Neural cell (in vitro differentiated cells): Measurements from ENCODE around the gene TENT4A. TPM values are rescaled to one million over a fixed set of nuclear protein-coding genes. Genes with fewer than 3 reads are reported as not detected.
A peak's percentile ranks its signal among the peaks of the same experiment; 100 is the strongest.

Experiments used
- H2AFZ ChIP-seq: fragments of 200-600, 300-800 bp; sonication (generic), shearing (Covaris generic); 2 replicates; pipeline ENCODE4 v1.6.0; 2014; ENCODE audit warnings: low read depth, mild to moderate bottlenecking, antibody characterized with exemption, low read length, moderate library complexity
- H3F3A ChIP-seq: fragments of 200-600 bp; shearing (Covaris generic); 2 replicates; pipeline ENCODE4 v1.6.1; 2016; ENCODE audit warnings: mild to moderate bottlenecking, moderate library complexity, mixed read lengths, antibody characterized with exemption, low read length; ENCODE audit not compliant: insufficient read depth, poor library complexity, severe bottlenecking
- H3K27ac ChIP-seq: fragments of 200-600, 300-800 bp; sonication (generic), shearing (Covaris generic); 2 replicates; pipeline ENCODE4 v1.5.1; 2014; ENCODE audit warnings: mild to moderate bottlenecking, low read length, moderate library complexity
- H3K27me3 ChIP-seq: fragments of 300-800, 200-600 bp; sonication (generic), shearing (Covaris generic); 2 replicates; pipeline ENCODE4 v1.6.0; 2014; ENCODE audit warnings: mild to moderate bottlenecking, low read depth, low read length, moderate library complexity; ENCODE audit not compliant: insufficient read depth
- H3K36me3 ChIP-seq: fragments of 300-800, 200-600 bp; sonication (generic), shearing (Covaris generic); 2 replicates; pipeline ENCODE4 v1.5.1; 2014; ENCODE audit warnings: mild to moderate bottlenecking, antibody characterized with exemption, low read length, moderate library complexity; ENCODE audit not compliant: insufficient read depth
- H3K4me2 ChIP-seq: fragments of 300-800, 200-600 bp; sonication (generic), shearing (Covaris generic); 2 replicates; pipeline ENCODE4 v1.6.0; 2014; ENCODE audit warnings: mild to moderate bottlenecking, low read length
- H3K4me3 ChIP-seq: fragments of 300-800, 200-600 bp; sonication (generic), shearing (Covaris generic); 2 replicates; pipeline ENCODE4 v1.5.1; 2014; ENCODE audit warnings: mild to moderate bottlenecking, low read length, moderate library complexity
- H3K79me2 ChIP-seq: fragments of 200-600 bp; shearing (Covaris generic); replicated peaks from 2 replicates; pipeline ENCODE4 v1.6.0; 2014; ENCODE audit warnings: mild to moderate bottlenecking, low read length, moderate library complexity; ENCODE audit not compliant: insufficient read depth
- H3K9ac ChIP-seq: fragments of 300-800, 200-600 bp; sonication (generic), shearing (Covaris generic); 2 replicates; pipeline ENCODE4 v1.6.1; 2016; ENCODE audit warnings: mild to moderate bottlenecking, low read length, mixed read lengths
- H3K9me2 ChIP-seq: fragments of 200-600 bp; shearing (Covaris generic); 2 replicates; pipeline ENCODE4 v1.6.1; 2016; ENCODE audit warnings: mild to moderate bottlenecking, low read length, mixed read lengths; ENCODE audit not compliant: insufficient read depth
- H3K9me3 ChIP-seq: fragments of 200-600, 300-800 bp; sonication (generic), shearing (Covaris generic); 2 replicates; pipeline ENCODE4 v1.6.1; 2016; ENCODE audit warnings: mild to moderate bottlenecking, mixed run types, low read length, moderate library complexity, mixed read lengths
- H4K20me1 ChIP-seq: fragments of 200-600 bp; shearing (Covaris generic); 2 replicates; pipeline ENCODE4 v1.6.1; 2016; ENCODE audit warnings: mild to moderate bottlenecking, mixed run types; ENCODE audit not compliant: insufficient read depth
- EP300 ChIP-seq: fragments of 450-650 bp; conservative IDR thresholded peaks from 2 replicates; pipeline ENCODE4 v1.6.1; 2014; ENCODE audit warnings: antibody characterized with exemption, mild to moderate bottlenecking, moderate library complexity; ENCODE audit not compliant: poor library complexity, severe bottlenecking
- EZH2 ChIP-seq: fragments of 200-600, 300-800 bp; shearing (Covaris generic), sonication (generic); IDR thresholded peaks from 2 replicates; pipeline ENCODE4 v1.6.1; 2014; ENCODE audit warnings: antibody characterized with exemption, low read length, borderline replicate concordance, mild to moderate bottlenecking; ENCODE audit not compliant: insufficient read depth, poor library complexity, severe bottlenecking
- MXI1 ChIP-seq: fragments of 450-650 bp; conservative IDR thresholded peaks from 2 replicates; pipeline ENCODE4 v1.6.1; 2014; ENCODE audit warnings: antibody characterized with exemption, mild to moderate bottlenecking; ENCODE audit not compliant: poor library complexity, severe bottlenecking
- POLR2AphosphoS5 ChIP-seq: IDR thresholded peaks from 2 replicates; pipeline ENCODE4 v1.6.1; 2012
- RAD21 ChIP-seq: fragments of 450-650 bp; conservative IDR thresholded peaks from 2 replicates; pipeline ENCODE4 v1.6.1; 2014; ENCODE audit warnings: antibody characterized with exemption, mild to moderate bottlenecking, moderate library complexity
- SMC3 ChIP-seq: fragments of 450-650 bp; conservative IDR thresholded peaks from 2 replicates; pipeline ENCODE4 v1.6.1; 2014; ENCODE audit warnings: antibody characterized with exemption, mild to moderate bottlenecking, moderate library complexity; ENCODE audit not compliant: poor library complexity
- TAF1 ChIP-seq: IDR thresholded peaks from 2 replicates; pipeline ENCODE4 v1.6.1; 2012; ENCODE audit warnings: low read depth
- polyA plus RNA-seq: library from polyadenylated mRNA; depleted of rRNA; stranded (reverse); fragments of >200 nt; gene quantifications from 2 replicates; pipeline ENCODE4 v1.2.3, GENCODE V29; 2014
- TF ChIP-seq, protein P1 (sequence below): IDR thresholded peaks from 2 replicates; pipeline ENCODE4 v1.6.1; 2012; ENCODE audit warnings: borderline replicate concordance
- TF ChIP-seq, protein P2 (sequence below): fragments of 450-650 bp; IDR thresholded peaks from 2 replicates; pipeline ENCODE4 v1.5.1; 2014; ENCODE audit warnings: antibody characterized with exemption, mild to moderate bottlenecking, moderate library complexity; ENCODE audit not compliant: poor library complexity, severe bottlenecking

Gene TENT4A
- polyA plus RNA-seq, 1 donor from 2014 or later: 12.1 TPM

DNA sequence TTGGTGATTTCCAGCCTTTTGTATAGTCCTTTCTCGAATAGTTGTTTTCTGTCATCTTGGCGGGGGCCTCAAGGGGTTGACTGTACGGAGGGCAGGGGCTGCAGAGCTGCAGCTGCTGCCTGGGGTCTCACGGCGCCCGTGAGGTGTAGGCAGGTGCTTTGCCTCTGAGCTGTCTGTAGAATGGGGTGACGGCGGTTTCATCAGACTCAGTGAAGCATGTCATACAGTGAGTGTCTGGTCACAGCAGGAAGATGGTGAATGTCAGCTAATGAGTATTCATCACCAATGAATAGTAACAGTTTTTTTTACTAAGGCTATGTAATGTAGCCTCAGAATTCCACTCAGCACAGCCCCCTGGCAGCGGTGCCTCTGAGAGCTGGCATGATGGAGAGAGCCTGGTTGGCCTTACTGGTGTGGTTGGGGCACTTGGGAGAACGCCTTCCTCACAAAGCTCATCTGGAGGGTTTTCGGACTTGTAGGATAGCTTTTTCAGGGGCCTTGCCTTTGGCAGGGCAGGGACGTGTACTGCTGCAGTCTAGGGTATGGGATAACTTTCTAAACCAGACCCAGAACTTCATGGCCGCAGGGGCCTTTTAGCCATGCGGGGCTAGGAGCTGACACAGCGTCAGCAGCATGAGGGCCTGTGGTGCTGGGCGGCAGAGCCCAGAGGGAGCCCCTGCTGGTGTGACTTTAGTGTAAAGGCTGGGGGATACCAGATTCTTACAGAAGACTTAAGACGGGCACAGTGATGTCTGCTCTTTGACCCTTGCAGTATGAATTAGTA is 15.0 kb downstream of the TENT4A start:
- no peak for TF ChIP-seq POLR2AphosphoS5
- TF ChIP-seq, protein P1, sequence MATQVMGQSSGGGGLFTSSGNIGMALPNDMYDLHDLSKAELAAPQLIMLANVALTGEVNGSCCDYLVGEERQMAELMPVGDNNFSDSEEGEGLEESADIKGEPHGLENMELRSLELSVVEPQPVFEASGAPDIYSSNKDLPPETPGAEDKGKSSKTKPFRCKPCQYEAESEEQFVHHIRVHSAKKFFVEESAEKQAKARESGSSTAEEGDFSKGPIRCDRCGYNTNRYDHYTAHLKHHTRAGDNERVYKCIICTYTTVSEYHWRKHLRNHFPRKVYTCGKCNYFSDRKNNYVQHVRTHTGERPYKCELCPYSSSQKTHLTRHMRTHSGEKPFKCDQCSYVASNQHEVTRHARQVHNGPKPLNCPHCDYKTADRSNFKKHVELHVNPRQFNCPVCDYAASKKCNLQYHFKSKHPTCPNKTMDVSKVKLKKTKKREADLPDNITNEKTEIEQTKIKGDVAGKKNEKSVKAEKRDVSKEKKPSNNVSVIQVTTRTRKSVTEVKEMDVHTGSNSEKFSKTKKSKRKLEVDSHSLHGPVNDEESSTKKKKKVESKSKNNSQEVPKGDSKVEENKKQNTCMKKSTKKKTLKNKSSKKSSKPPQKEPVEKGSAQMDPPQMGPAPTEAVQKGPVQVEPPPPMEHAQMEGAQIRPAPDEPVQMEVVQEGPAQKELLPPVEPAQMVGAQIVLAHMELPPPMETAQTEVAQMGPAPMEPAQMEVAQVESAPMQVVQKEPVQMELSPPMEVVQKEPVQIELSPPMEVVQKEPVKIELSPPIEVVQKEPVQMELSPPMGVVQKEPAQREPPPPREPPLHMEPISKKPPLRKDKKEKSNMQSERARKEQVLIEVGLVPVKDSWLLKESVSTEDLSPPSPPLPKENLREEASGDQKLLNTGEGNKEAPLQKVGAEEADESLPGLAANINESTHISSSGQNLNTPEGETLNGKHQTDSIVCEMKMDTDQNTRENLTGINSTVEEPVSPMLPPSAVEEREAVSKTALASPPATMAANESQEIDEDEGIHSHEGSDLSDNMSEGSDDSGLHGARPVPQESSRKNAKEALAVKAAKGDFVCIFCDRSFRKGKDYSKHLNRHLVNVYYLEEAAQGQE: no peak
- TF ChIP-seq, protein P2, sequence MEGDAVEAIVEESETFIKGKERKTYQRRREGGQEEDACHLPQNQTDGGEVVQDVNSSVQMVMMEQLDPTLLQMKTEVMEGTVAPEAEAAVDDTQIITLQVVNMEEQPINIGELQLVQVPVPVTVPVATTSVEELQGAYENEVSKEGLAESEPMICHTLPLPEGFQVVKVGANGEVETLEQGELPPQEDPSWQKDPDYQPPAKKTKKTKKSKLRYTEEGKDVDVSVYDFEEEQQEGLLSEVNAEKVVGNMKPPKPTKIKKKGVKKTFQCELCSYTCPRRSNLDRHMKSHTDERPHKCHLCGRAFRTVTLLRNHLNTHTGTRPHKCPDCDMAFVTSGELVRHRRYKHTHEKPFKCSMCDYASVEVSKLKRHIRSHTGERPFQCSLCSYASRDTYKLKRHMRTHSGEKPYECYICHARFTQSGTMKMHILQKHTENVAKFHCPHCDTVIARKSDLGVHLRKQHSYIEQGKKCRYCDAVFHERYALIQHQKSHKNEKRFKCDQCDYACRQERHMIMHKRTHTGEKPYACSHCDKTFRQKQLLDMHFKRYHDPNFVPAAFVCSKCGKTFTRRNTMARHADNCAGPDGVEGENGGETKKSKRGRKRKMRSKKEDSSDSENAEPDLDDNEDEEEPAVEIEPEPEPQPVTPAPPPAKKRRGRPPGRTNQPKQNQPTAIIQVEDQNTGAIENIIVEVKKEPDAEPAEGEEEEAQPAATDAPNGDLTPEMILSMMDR: no peak
- no peak for TF ChIP-seq MXI1
- no peak for TF ChIP-seq SMC3
- TF ChIP-seq EP300: no peak
- no peak for TF ChIP-seq TAF1
- peaks cover 18% of the 10 kb centered on the region for H4K20me1 ChIP-seq
- no peaks in the 10 kb centered on the region for H3K9me3 ChIP-seq

DNA sequence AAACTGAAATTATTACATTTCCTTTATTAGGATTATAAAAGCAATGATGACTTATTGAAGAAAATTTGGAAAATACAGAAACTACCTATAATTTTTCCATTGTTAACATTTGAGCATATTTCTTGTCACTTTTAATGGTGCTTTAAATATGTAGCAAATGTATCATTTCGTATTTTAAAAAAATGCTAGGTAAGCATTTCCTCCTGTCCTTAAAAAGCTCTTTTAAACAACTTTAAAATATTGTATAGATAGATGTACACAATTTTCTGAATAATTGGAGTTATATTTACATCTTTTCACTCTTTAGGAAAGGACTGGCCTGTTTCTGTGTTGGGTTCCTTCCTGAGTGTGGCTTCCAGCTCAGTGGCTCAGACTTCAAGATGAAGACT is 15.6 kb downstream of the TENT4A start:
- Histone ChIP-seq H3F3A (no peaks in the 10 kb centered on the region), H3K79me2 (peaks cover 79% of the 10 kb centered on the region), H4K20me1 (peaks cover 18% of the 10 kb centered on the region), H3K4me3 (no peak overlapping the region), H3K9me2 (no peaks in the 10 kb centered on the region), H3K27me3 (no peaks in the 10 kb centered on the region), H3K9me3 (no peaks in the 10 kb centered on the region), H3K27ac (no peak overlapping the region), H3K36me3 (no peaks in the 10 kb centered on the region), H3K9ac (no peak overlapping the region), H3K4me2 (no peak overlapping the region), H2AFZ (no peak overlapping the region)
- TF ChIP-seq MXI1: no peak
- TF ChIP-seq, protein P1: no peak
- TF ChIP-seq RAD21: no peak
- no peak for TF ChIP-seq TAF1
- no peak for TF ChIP-seq SMC3
- TF ChIP-seq, protein P2: no peak
- TF ChIP-seq POLR2AphosphoS5: no peak
- no peak for TF ChIP-seq EZH2
- no peak for TF ChIP-seq EP300

More for the DNA sequence above, 15.0 kb downstream of the TENT4A start:
- Histone ChIP-seq H3K27me3 (no peaks in the 10 kb centered on the region), H3K4me2 (no peak overlapping the region), H3K9me2 (no peaks in the 10 kb centered on the region), H2AFZ (no peak overlapping the region), H3K9ac (no peak overlapping the region), H3F3A (no peaks in the 10 kb centered on the region), H3K4me3 (peak overlapping the region; percentile 3), H3K27ac (no peak overlapping the region), H3K36me3 (no peaks in the 10 kb centered on the region), H3K79me2 (peaks cover 76% of the 10 kb centered on the region)
